AG08395 (cell line): ENCODE measurements around the gene FCHSD2.
"Not testable (repeated sequence)": the region's sequence is repeated elsewhere in the genome, so short reads cannot be mapped to it uniquely, and the experiment has no call there.

ENCODE experiments used
- DNase-seq: peaks from one replicate; pipeline ENCODE4 v3.0.0; 2012; ENCODE audit warnings: mixed read lengths, low spot score

Gene FCHSD2

DNA sequence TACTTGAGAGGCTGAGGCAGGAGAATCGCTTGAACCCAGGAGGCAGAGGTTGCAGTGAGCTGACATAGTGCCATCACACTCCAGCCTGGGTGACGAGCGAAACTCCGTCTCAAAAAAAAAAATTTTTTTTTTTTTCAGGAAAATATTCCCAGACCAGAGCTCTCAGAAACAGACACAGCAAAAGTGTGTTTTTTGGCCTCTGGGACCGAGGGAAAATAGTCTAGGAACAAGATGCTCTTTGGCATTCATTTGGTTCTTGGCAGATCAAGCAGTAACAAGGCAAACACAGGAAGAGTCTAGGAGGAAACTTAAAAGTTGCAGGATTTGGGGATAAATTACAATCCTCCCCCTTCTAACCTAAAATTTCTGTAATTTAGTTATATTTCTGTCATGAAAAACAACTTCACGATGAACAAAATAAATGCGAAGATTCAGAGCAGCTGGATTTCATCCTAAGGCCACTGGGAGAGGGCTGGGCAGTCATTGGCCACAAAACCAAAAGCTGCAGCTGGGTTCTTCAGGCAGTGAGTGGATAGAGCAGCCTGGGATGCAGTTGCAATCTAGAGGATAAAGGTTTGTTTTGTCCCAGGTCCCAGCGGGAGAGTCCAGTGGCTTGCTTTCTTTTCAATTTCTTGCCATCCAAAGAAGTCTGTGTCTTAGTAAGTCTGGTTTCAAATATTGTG lies 308.2 kb downstream of the FCHSD2 start:
- no peak for DNase-seq

DNA sequence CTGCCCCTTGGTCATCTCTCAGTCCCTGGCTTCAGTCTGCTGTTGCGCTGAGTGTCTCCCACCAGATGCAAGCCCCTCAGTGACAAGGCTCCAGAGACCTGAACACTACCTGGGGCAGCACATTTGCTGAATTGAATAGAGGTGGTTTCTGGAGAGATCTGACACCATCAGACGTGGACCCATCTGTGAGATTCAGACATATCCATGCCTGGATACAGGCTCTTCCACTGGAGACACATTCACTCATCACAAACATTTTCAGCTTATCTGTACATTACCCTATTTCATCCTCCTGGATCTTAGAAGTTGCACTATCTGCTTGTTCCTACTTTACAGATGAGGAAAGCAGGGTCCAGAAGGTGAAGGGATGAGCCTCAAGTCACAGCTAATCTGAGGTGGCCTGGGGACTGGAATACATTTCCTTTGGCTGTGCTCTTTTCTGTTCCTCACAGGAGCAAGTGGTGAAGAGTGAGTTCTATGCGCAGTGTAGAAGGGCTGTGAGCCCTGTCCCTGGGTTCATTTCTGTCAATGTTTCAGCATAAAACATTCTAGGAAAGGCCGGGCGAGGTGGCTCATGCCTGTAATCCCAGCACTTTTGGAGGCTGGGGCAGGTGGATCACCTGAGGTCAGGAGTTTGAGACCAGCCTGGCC lies 308.9 kb downstream of the FCHSD2 start:
- DNase-seq = no peak

DNA sequence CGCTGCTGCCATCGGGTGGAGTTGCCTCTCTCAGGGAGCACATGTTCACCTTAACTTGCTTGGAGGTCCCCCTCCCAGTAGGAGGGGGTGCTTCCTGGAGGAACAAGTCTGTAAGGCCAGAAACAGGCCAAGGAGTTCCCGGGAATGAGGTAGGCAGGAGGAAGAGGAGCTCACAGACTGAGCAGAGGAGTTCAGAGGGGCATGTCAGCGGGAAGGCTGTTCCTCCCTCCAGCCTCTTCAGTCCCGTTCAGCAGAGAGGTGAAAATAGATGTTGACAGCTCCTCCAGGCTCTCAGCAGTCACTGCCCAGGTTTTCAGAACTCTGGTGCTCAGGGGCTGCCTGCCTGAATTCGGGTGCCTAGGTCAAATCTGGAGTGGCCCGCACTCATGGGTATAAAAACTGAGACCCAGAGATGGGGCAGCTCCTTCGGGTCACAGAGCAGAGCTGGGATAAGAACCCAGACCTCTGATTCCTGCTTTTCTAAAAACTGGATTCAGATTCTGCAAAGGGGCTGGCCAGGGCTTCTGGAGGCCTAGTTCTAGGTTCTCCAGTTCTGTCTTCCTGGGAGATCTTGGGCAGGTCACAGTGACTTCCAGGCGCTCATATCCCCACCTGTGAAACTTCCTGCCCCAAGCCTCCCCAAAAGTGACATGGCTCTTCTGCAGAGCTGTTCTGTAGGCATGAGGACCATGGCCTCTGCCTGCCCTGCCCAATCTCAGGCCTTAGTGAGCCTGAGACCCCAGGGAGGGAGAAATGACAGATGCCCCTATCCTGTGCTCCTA lies 309.6 kb downstream of the FCHSD2 start:
- no peak for DNase-seq

DNA sequence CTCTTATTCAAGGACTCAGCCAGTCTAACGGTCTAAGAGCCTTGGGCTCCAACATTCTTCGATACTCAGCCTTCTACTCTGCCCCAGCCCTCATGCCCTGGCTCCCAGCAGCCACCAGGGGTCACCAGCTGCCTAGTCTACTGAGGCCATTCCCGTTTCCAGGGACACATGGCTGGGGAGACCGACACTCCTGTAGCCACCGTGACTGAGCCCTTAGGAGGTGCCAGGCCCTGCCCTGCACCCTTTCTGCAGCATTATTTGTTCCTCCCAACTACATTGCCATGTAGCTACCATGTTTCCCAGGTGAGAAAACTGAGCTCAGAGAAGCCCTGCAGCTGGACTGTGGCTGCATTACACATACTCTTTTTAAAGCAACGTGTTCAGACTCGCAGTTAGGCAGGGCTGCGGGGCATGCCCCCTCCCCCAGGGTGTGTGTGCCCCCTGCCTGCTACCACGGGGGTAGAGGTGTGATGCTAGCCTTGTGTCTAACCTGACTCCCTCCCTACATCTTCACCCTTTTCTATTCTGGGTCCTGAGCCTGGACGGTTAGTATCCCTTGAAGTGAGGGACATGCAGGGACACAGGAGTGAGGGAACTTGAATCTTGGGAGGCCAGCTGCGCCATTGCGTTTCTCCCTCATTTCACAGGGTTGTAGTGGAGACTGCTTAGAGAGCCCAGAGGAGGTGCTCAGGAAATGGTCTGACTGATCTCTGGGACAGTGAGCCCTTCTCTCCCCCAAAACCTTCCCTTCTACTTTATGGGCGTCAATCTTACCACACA lies 310.4 kb downstream of the FCHSD2 start:
- peak; percentile 79 for DNase-seq

DNA sequence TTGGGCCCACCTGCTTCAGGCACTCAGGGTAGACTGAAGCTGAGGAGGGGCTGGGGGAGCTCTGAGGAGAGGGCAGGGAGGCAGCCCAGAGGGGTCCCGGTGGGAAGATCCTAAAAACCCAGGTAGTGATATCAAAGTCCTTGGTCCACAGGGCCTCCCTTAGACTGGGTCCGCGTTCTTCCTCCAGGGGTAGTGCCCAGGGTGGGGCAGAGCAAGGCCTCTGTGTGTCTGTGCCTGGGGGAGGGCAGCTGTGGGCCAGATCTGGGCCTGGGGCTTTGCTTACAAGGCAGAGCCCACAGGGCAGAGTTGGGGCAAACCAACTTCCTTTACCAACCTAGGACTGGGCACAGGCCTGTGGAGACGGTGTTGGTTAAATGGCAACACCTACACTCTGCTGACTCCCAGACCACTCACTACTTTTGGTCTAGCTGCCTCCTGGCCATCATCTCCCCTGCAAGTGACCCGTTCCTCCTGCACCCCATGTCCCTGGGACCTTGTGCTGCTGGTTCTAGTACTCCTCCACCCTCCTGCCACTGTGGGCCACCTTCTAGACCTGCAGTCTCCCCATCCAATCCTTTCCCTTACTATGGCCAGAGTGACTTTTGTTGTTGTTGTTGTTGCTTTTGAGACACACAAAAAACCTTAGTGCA lies 312.1 kb downstream of the FCHSD2 start:
- DNase-seq = no peak

DNA sequence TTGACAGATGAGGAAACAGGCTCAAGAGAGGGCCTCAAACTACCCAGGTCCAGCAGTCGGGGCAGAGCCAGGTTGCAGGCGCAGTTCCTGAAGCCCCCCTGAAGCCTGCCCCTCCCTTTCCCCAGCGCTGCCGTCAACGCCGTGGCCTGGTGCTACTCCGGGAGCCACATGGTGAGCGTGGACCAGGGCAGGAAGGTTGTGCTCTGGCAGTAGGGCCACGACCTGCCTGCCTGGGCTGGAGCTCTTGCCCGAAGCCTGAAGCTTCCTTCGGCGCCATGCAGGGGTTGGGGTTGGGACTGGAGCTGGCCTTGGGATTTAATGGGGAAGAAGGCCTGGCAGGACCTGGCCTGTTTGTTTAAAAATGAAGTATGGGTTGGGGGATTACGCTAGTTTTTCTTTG lies 312.9 kb downstream of the FCHSD2 start:
- no peak for DNase-seq

DNA sequence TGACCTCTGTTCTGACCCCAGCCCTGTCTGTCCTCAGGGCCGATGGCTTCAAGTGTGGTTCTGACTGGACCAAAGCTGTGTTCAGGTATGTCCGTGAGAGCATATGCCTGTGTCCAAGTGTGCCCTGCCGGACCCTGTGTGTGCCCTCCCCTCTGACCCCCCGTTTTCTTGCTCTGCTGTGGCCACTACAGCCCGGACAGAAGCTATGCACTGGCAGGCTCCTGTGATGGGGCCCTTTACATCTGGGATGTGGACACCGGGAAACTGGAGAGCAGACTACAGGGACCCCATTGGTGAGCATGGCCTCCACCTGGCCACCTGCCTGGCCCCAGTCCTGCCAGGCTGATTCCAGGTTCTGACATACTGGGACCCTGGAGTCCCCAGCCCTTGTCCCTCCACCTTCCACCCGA lies 313.4 kb downstream of the FCHSD2 start:
- DNase-seq = no peak

DNA sequence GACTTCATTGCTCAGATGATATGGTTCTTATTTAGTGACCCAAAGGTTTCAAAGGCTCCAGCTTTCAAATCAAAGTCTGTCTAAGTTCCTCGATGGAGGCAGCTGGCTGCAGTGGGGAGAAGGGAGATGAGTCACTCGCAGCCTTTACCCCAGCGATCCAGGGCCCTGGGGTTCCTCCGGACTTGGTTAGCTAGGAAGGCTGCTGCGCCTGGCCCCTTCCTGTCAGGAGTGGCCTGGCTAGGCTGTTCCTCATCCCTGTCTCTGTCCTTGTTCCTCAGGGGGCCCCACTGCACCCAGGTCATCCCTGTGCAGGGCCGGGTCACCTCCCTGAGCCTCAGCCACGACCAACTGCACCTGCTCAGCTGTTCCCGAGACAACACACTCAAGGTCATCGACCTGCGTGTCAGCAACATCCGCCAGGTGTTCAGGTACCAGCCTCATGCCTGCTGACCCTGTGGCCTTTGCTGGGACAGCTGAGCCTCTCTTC lies 314.0 kb downstream of the FCHSD2 start:
- peak; percentile 66 for DNase-seq

DNA sequence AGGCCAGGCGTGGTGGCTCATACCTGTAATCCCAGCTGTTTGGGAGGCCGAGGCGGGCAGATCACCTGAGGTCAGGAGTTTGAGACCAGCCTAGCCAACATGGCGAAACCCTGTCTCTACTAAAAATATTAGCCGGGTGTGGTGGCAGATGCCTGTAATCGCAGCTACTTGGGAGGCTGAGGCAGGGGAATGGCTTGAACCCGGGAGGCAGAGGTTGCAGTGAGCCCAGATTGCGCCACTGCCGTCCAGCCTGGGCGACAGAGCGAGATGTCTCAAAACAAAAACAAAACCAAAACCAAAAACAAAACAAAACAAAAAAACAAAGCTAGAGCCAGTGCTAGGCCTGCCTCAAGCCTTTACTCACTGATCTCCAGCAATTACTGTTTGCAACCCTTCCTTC lies 314.5 kb downstream of the FCHSD2 start:
- not testable (repeated sequence) for DNase-seq

DNA sequence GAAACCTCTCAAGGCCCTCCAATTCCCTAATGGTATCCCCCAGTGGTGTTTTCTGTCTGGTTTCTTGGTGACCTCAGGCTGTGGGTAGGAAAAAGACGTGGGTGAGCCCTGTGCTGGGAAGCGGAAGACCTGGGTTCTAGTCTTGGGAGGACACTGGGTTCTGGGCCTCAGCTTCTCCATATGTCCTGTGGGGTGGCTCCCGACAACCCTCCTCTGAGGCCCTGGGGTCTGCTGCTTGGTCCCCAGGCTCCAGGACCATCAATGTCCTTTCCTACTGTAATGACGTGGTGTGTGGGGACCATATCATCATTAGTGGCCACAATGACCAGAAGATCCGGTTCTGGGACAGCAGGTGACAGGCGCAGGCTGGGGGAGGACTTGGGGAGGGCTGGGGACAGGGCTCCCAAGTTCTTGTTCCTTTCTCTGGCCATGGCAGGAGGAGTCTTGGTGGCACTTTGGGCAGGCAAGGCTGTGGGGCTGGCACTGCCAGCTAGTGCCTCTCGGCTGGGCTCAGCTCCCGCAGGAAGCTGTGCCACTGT lies 315.1 kb downstream of the FCHSD2 start:
- no peak for DNase-seq

DNA sequence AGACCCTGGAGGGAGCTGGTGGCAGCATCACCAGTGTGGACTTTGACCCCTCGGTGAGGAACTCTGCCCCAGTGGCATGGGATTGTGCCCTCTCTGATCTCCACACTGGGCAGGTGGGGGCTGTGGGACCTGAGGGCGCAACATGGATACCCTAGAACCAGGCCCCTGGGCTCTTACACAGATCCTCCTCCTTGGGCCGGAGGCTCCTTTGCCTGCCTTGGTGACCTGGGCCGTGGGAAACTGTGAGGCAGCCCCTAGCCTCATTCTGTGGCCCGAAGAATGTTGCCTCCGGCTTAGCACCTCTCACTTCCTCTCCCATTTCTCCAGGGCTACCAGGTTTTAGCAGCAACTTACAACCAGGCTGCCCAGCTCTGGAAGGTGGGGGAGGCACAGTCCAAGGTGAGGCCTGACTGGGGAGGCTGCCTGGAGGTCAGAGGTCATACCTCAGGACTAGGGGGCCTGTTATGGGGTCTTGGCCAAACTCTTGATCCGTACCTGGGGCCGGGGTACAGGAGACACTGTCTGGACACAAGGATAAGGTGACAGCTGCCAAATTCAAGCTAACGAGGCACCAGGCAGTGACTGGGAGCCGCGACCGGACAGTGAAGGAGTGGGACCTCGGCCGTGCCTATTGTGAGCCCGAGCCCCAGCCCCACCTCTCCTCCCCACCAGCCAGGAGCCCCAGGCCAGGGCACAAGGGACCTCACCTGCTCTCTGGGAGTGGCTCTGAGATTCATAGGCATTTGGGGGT lies 315.8 kb downstream of the FCHSD2 start:
- DNase-seq = no peak

DNA sequence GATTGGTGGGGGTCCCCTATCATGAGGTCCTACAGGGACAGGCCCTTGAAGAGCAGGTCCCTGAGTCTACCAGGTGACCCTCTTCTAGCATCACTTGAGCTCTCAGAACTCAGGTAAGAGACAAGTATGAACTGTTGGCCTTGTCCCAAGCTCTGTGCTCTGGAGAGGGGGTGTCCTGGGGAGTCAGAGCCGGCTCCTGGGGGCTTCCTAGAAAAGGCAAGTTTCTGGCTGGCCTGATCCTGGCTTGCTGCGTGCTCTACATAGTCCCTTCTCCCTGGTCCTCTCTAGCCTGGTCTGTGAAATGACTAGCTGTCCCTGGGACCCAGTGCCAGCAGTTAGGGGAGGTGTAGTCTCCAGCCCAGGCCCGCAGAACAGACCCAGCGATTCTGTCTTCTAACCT lies 316.5 kb downstream of the FCHSD2 start:
- DNase-seq = no peak

DNA sequence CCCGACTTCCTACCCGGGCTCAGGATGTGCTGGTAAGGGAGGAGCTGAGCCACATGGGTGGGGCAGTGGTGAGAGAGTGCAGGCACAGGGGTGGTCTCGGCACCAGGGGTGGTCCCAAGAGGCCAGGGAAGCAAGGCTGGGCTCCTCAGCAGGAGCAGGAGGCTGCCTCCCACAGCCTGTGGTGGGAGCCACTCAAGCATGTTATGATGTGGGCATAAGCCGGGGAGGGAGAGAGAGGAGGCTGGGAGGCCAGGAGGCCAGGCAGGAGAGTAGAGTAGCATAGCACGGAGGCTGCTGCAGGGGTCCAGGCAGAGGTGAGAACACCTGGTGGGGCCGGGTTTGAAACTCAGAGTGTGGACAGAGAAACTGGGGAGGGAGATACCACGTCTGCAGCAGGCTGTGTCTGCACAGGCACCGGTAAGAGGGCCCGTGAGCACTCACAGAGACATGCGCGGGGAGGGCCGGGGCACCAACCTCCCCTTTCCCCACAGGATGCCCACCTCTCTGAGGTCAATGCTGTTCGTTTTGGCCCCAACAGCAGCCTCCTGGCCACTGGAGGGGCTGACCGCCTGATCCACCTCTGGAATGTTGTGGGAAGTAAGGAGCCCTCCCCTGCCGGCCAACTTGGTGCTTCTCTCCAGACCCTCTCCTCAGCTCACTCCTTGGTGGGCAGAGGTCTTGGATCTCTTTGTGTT lies 317.2 kb downstream of the FCHSD2 start:
- DNase-seq = no peak

DNA sequence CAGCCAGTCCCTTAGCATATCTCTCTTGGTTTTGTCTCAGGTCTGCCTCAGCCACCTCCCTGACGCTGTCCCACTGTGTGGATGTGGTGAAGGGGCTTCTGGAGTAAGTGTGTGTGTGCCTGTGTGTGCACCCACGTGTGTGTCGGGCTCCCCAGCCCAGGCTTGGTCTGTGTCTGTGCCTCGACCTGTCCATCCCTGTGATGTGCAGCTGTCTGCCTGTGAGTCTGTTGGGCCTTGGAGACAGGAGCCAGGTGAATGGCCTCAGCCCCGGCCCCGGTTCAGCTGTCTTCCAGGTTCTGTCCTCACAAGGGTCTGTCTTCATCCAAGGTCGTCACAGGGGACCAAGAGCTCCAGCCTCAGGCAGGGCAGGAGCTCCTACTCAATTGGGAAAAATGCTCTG lies 318.1 kb downstream of the FCHSD2 start:
- no peak for DNase-seq

DNA sequence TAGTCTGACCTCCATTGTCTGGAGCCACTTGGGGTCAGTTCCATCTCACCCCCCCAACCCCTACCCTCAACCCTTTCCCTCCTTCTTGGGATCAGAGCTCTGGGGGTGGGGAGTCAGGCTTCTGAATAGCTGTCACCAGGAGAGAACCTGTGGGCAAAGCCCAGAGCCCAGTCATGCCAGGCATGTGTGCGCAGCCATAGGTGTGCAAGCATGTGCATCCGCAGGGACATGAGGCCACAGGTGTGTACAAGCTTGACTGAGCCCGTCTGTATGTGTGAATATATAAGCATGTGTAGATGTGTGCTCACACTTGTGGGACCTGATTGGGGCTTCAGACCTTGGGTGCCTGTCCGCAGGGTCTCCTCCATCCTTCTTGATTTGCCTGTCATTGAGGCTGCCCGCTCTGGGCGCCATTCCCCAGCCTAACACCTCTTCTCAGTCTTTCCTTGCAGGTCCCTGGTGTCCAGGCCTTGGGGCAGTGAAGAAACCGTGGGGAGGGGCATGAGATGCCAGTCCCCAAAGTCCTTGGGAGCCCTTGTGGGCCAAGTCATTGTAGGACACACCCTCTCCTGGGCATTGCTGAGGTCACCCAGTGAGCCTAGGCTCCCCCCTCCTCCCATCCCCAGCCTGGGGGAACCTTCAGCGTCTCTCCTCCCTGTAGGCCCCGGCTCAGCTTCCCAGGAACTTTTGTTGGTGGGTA lies 318.9 kb downstream of the FCHSD2 start:
- no peak for DNase-seq

DNA sequence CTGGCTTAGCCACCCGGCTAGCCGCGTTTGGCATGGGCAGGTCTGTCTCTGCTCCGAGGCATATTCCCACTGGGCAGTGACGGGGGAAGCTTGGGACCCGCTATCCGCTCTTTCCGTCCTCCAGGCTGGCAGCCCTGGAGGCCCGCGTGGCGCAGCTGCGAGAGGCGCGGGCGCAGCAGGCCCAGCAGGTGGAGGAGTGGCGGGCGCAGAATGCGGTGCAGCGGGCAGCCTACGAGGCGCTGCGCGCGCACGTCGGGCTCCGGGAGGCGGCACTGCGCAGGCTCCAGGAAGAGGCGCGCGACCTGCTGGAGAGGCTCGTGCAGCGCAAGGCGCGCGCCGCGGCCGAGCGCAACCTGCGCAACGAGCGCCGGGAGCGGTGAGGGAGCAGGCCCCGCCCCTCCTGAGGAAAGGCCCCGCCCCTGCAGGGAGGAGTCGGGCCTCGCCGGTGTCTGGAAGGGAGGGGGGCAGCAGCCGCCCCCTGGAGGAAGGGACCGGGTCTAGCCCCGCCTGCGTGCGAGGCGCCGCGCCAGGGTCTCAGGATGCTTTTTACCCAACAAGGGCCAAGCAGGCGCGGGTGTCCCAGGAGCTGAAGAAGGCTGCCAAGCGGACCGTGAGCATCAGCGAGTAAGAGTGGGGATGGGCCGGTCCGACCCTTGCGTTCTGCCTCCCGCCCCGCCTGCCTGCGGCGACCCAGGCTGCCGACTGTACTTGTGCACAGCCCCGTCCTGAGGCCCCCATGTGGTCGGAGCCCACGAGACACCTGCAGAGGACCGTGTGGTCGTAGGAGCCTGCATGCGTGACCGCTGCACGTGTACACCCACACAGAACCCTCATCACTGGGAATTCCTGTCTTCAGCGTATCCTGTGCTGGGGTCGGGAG lies 320.0 kb downstream of the FCHSD2 start:
- DNase-seq = peak; percentile 97

DNA sequence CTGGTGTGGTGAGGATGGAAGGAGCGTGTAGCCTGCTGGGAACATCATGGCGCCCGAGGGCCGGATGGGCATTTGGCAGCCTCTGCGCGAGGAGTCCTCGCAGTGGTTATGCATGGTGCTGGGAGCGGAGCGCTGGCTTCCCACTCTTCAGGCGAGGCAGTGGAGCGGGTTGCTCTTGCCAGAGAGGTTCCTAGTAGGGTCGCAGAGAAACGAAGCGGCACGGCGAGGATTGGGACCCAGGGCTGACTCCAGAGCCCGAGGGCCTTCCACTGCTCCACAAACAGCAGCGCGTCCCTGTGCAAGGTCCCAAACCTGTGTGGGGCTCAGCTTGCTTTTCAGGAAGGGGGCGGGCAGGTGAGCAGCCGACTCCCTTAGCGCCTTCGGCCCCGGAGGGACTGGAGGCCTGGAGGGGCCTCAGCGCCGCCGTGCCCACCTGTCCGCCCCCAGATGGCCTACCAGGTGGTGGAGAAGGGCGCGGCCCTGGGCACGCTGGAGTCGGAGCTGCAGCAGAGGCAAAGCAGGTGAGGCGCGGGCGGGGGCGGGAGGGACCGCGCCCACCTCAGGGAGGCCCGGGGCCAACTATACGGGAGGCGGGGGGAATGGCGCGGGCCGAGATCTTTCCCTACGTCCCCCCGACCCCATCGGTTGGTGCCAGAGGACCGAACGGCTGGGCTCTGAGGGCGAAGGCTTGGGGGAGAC lies 320.7 kb downstream of the FCHSD2 start:
- no peak for DNase-seq
